GM23248 (cell line): ENCODE data around the gene BASP1. TPM values are rescaled to one million over a fixed set of nuclear protein-coding genes. Genes with fewer than 3 reads are reported as not detected.
"Not testable (repeated sequence)": the region's sequence is repeated elsewhere in the genome, so short reads cannot be mapped to it uniquely, and the experiment has no call there.

Experiments
- DNase-seq: peaks from one replicate; pipeline ENCODE4 v3.0.0-alpha.2; 2015
- H2AFZ ChIP-seq: fragments of 200-600 bp; sonication (generic); 2 replicates; pipeline ENCODE4 v1.6.1; 2016; ENCODE audit warnings: antibody characterized with exemption
- H3F3A ChIP-seq: fragments of 200-600 bp; sonication (generic); 2 replicates; pipeline ENCODE4 v1.6.1; 2016; ENCODE audit warnings: mild to moderate bottlenecking, antibody characterized with exemption, mixed run types; ENCODE audit not compliant: insufficient read depth
- H3K27ac ChIP-seq: fragments of 200-600 bp; sonication (generic); 2 replicates; pipeline ENCODE4 v1.5.1; 2016; ENCODE audit warnings: mild to moderate bottlenecking
- H3K27me3 ChIP-seq: fragments of 200-600 bp; sonication (generic); replicated peaks from 2 replicates; pipeline ENCODE4 v1.6.1; 2016; ENCODE audit warnings: mild to moderate bottlenecking; ENCODE audit not compliant: insufficient read depth
- H3K36me3 ChIP-seq: fragments of 200-600 bp; sonication (generic); 2 replicates; pipeline ENCODE4 v1.6.1; 2016; ENCODE audit warnings: low read depth, mild to moderate bottlenecking
- H3K4me1 ChIP-seq: fragments of 200-600 bp; sonication (generic); 2 replicates; pipeline ENCODE4 v1.6.1; 2016; ENCODE audit warnings: mild to moderate bottlenecking; ENCODE audit not compliant: insufficient read depth
- H3K4me2 ChIP-seq: fragments of 200-600 bp; sonication (generic); one replicate; pipeline ENCODE4 v1.6.1; 2016; ENCODE audit warnings: mild to moderate bottlenecking; ENCODE audit not compliant: unreplicated experiment
- H3K4me3 ChIP-seq: fragments of 200-600 bp; sonication (generic); 2 replicates; pipeline ENCODE4 v1.5.1; 2016; ENCODE audit warnings: mild to moderate bottlenecking
- H3K79me2 ChIP-seq: fragments of 200-600 bp; sonication (generic); 2 replicates; pipeline ENCODE4 v1.6.1; 2016; ENCODE audit warnings: mild to moderate bottlenecking; ENCODE audit not compliant: insufficient read depth
- H3K9ac ChIP-seq: fragments of 200-600 bp; sonication (generic); 2 replicates; pipeline ENCODE4 v1.6.1; 2016; ENCODE audit warnings: mild to moderate bottlenecking
- H3K9me2 ChIP-seq: fragments of 200-600 bp; sonication (generic); 2 replicates; pipeline ENCODE4 v1.6.1; 2016; ENCODE audit warnings: mixed run types, mild to moderate bottlenecking, moderate library complexity; ENCODE audit not compliant: insufficient read depth
- H3K9me3 ChIP-seq: fragments of 200-600 bp; sonication (generic); one replicate; pipeline ENCODE4 v1.6.1; 2017; ENCODE audit warnings: low read depth
- H4K20me1 ChIP-seq: fragments of 200-600 bp; sonication (generic); 2 replicates; pipeline ENCODE4 v1.6.0; 2016; ENCODE audit not compliant: insufficient read depth
- EZH2 ChIP-seq: fragments of 200-600 bp; sonication (generic); IDR thresholded peaks from 2 replicates; pipeline ENCODE4 v1.6.1; 2018; ENCODE audit warnings: antibody characterized with exemption, mild to moderate bottlenecking; ENCODE audit not compliant: insufficient read depth, poor library complexity, severe bottlenecking
- EZH2phosphoT487 ChIP-seq: fragments of 200-600 bp; sonication (generic); IDR thresholded peaks from 2 replicates; pipeline ENCODE4 v1.6.1; 2018; ENCODE audit warnings: antibody characterized with exemption, moderate library complexity, mild to moderate bottlenecking, low read depth; ENCODE audit not compliant: insufficient read depth
- WGBS, 2 experiments: methylation state at CpG; one replicate each; pipeline ENCODE4 v1.1.6; 2015 to 2017; ENCODE audit warnings: low lambda C conversion rate in 2 of 2, low coverage in 1 of 2; ENCODE audit errors: missing lambda C conversion rate in 2 of 2; 5-methylcytosine and 5-hydroxymethylcytosine counted together
- in situ Hi-C: fragments of 300-500 bp; cut with MboI; formaldehyde crosslinking; loops from 2 replicates; pipeline ENCODE4 v1.15.0; 2020
- polyA plus RNA-seq: library from polyadenylated mRNA; unstranded; fragments of >200 nt; fragmentation: Nextera tagmentation; extraction: Ambion mirVana; gene quantifications from 2 replicates; pipeline ENCODE4 v1.2.1, GENCODE V29; 2016
- total RNA-seq: library from RNA; depleted of rRNA; stranded (reverse); fragments of >200 nt; shearing (Covaris generic); gene quantifications from 2 replicates; pipeline ENCODE4 v1.2.3, GENCODE V29; 2014

Gene BASP1
- total and polyA plus RNA-seq, 2 experiments from 2014 or later: 58.4 to 121 TPM

DNA sequence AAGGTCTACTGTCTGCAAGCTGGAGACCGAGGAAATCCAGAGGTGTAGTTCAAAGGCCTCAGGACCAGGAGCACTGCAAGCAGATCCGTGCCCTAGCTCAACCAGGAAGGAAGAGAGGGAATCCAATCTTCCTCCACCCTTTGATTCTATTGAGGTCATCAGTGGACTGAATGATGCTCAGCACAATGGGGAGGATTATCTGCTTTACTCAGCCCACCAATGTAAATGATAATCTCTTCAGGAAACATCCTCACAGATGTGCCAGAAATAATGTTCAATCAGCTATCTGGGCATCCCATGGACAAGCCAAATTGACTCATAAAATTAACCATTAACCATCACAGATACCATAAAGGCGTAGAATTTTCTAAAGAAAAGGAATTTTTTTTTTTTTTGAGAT lies 92.0 kb downstream of the BASP1 start:
- H3K4me2 ChIP-seq: no peak overlapping the region
- WGBS, 2 experiments: 90 to 94% methylated on average over 3 of the region's 3 CpGs
- no peak overlapping the region for H3K27ac ChIP-seq
- no peak overlapping the region for H3K9ac ChIP-seq
- H3K9me3 ChIP-seq: no peaks in the 10 kb centered on the region
- no peak for DNase-seq
- no peak overlapping the region for H3K4me3 ChIP-seq
- H4K20me1 ChIP-seq: no peaks in the 10 kb centered on the region
- no peaks in the 10 kb centered on the region for H3F3A ChIP-seq
- in situ Hi-C loops: no loop called here
- no peak overlapping the region for H2AFZ ChIP-seq
- no peaks in the 10 kb centered on the region for H3K9me2 ChIP-seq
- H3K36me3 ChIP-seq: no peaks in the 10 kb centered on the region
- TF ChIP-seq EZH2: no peak
- TF ChIP-seq EZH2phosphoT487: no peak
- H3K79me2 ChIP-seq: no peaks in the 10 kb centered on the region
- no peaks in the 10 kb centered on the region for H3K27me3 ChIP-seq
- peaks cover 11% of the 10 kb centered on the region for H3K4me1 ChIP-seq

DNA sequence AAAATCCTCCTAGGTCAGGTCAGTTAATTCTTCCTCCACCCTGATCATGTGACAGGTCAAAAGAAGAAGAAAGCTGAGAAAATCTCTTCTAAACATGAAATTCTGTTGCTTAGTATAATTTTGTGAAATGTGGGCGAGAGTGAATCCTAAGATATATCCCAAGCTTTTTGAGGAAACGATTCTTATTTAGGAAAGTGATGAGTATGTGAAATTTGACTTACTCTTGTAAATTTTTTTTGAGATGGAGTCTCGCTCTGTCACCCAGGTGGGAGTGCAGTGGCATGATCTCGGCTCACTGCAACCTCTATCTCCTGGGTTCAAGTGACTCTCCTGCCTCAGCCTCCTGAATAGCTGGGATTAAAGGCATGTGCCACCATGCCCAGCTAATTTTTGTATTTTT lies 93.1 kb downstream of the BASP1 start:
- WGBS, 2 experiments: 93 to 96% methylated on average over 4 of the region's 4 CpGs
- H2AFZ ChIP-seq: not testable (repeated sequence)

DNA sequence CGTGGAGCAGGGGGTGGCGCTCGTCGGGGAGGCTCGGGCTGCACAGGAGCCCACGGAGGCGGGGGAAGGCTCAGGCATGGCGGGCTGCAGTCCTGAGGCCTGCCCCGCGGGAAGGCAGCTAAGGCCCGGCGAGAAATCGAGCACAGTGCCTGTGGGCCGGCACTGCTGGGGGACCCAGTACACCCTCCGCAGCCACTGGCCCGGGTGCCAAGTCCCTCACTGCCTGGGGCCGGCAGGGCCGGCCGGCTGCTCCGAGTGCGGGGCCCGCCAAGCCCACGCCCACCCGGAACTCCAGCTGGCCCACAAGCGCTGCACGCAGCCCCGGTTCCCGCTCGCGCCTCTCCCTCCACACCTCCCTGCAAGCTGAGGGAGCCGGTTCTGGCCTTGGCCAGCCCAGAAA lies 94.4 kb downstream of the BASP1 start:
- H3K4me3 ChIP-seq, H3K4me2 ChIP-seq, H3K27ac ChIP-seq, DNase-seq, H4K20me1 ChIP-seq, H3K27me3 ChIP-seq, H3K79me2 ChIP-seq, H3F3A ChIP-seq, in situ Hi-C loops, H3K9ac ChIP-seq, H2AFZ ChIP-seq, H3K9me3 ChIP-seq, H3K36me3 ChIP-seq, H3K9me2 ChIP-seq: not testable (repeated sequence)
- 91 to 99% methylated on average over 11 to 17 of the region's 31 CpGs for WGBS, 2 experiments
- peaks cover 20% of the 10 kb centered on the region for H3K4me1 ChIP-seq

More for the DNA sequence above, 93.1 kb downstream of the BASP1 start:
- H3K9ac ChIP-seq, H3K4me2 ChIP-seq, H3K27me3 ChIP-seq, H3F3A ChIP-seq, H3K27ac ChIP-seq, H3K9me2 ChIP-seq, DNase-seq, H3K4me3 ChIP-seq, H3K79me2 ChIP-seq, H3K36me3 ChIP-seq, H4K20me1 ChIP-seq, H3K9me3 ChIP-seq, in situ Hi-C loops: not testable (repeated sequence)
- peaks cover 17% of the 10 kb centered on the region for H3K4me1 ChIP-seq

DNA sequence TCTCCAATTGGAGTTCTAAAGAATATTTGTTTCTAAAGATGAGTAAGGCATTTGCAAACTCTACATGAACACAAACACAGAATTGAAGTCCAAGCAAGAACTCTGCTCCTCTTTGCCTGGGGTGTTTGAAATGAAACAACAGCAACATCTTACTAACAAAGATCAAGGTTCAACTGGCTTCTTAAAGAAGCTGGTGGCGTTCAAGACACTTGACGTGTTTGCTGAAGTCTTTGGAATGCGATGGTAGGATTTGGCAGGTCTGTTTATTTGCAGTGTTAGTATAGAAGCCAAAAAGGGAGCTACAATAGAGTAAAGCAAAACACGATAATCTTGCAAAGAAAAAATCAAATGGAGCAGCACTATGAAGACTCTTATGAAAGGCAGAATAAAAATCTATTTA lies 94.9 kb downstream of the BASP1 start:
- H3K9me3 ChIP-seq: no peaks in the 10 kb centered on the region
- no peak overlapping the region for H3K4me3 ChIP-seq
- no peaks in the 10 kb centered on the region for H4K20me1 ChIP-seq
- 88 to 97% methylated on average over 4 of the region's 4 CpGs for WGBS, 2 experiments
- H3K27me3 ChIP-seq: no peaks in the 10 kb centered on the region
- no peak overlapping the region for H2AFZ ChIP-seq
- H3K4me1 ChIP-seq: peaks cover 25% of the 10 kb centered on the region
- TF ChIP-seq EZH2 (no peak), EZH2phosphoT487 (no peak)
- no peak overlapping the region for H3K9ac ChIP-seq
- H3K9me2 ChIP-seq: no peaks in the 10 kb centered on the region
- no peak overlapping the region for H3K27ac ChIP-seq
- peaks cover 9% of the 10 kb centered on the region for H3F3A ChIP-seq
- H3K79me2 ChIP-seq: no peaks in the 10 kb centered on the region
- no peak overlapping the region for H3K4me2 ChIP-seq
- H3K36me3 ChIP-seq: no peaks in the 10 kb centered on the region
- no peak for DNase-seq
- in situ Hi-C loops: no loop called here

DNA sequence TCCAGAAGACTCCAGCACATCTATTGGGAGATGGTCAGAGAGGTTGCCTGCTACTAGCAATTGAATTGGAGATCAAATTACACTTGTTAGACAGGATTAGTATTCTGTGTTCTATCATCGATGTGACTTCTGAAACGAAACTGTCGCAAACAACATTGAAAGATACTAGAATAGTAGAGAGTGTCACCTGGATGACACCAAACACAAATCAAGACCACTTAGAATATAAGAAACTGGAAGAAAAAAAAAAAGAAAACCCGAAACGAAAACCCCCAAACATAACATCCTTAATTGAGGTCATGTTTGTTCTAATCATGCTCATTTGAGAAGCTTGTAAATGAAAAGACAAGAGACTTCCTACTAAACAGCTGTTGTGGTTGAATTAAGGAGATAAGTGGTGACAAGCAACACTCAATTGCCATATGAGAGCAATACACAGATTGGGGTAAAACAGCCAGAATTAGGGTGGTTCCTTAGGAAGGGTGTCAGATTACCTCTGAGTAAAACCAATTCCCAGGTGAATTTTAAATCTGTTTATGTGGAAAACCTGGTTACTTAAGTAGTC lies 97.6 kb downstream of the BASP1 start:
- DNase-seq: peak; percentile 41

More for the DNA sequence above, 97.6 kb downstream of the BASP1 start:
- H3K4me2 ChIP-seq: peak overlapping the region; percentile 49
- H3K4me3 ChIP-seq: no peak overlapping the region
- H3K27me3 ChIP-seq: no peaks in the 10 kb centered on the region
- no peaks in the 10 kb centered on the region for H3K79me2 ChIP-seq
- H3K4me1 ChIP-seq: peaks cover 30% of the 10 kb centered on the region
- H3K9me2 ChIP-seq: no peaks in the 10 kb centered on the region
- WGBS, 2 experiments: 93 to 96% methylated on average over 5 of the region's 5 CpGs
- TF ChIP-seq EZH2phosphoT487 (no peak), EZH2 (no peak)
- H2AFZ ChIP-seq: no peak overlapping the region
- in situ Hi-C loops: no loop called here
- no peaks in the 10 kb centered on the region for H4K20me1 ChIP-seq
- H3F3A ChIP-seq: peaks cover 9% of the 10 kb centered on the region
- no peaks in the 10 kb centered on the region for H3K9me3 ChIP-seq
- H3K27ac ChIP-seq: 0 out of 2 replicates have a peak overlapping the region, but pooled peaks have one; percentile 28
- no peak overlapping the region for H3K9ac ChIP-seq
- no peaks in the 10 kb centered on the region for H3K36me3 ChIP-seq
